ENCODE data around the gene PCCA. TPM values are rescaled to one million over a fixed set of nuclear protein-coding genes. Genes with fewer than 3 reads are reported as not detected.
A peak's percentile ranks its signal among the peaks of the same experiment; 100 is the strongest.
"Not testable (repeated sequence)": the region's sequence is repeated elsewhere in the genome, so short reads cannot be mapped to it uniquely, and the experiment has no call there.

The PCCA gene, protein sequence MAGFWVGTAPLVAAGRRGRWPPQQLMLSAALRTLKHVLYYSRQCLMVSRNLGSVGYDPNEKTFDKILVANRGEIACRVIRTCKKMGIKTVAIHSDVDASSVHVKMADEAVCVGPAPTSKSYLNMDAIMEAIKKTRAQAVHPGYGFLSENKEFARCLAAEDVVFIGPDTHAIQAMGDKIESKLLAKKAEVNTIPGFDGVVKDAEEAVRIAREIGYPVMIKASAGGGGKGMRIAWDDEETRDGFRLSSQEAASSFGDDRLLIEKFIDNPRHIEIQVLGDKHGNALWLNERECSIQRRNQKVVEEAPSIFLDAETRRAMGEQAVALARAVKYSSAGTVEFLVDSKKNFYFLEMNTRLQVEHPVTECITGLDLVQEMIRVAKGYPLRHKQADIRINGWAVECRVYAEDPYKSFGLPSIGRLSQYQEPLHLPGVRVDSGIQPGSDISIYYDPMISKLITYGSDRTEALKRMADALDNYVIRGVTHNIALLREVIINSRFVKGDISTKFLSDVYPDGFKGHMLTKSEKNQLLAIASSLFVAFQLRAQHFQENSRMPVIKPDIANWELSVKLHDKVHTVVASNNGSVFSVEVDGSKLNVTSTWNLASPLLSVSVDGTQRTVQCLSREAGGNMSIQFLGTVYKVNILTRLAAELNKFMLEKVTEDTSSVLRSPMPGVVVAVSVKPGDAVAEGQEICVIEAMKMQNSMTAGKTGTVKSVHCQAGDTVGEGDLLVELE
- 200 TPM for total RNA-seq

DNA sequence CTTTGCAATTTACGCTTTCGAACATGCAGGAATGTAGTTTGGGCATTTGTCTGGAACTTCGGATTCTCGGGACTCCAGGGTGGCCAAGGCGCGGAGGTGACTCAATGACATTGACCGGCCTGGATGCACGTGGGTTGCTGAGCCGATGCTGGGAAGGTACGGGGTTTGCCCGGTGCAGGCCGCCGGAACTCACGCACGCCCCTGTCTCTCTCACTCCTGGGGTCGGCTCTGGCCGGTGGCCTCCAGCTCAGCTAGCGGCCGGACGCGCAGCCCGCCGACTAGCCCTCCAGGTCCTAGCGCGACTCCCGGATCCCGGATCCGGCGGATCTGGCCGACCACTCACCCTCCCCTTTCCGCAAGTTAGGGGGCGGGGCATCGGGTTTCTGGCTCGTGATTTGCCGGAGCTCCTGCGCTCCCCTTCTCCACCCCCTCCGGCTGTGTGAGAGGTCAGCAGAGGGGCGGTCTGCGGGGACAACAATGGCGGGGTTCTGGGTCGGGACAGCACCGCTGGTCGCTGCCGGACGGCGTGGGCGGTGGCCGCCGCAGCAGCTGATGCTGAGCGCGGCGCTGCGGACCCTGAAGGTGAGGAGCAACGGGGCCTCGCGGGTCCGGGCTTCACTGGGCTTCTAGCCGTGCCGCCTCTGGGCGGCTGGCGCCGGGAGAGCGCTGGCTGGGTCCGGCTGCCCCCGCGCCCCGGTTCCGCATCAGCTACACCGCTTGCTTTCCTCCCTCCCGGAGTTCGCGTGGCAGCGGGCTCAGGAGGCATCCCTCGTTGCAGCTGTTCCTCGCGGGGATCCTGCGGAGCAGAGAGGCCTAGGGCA lies at the start of gene PCCA:
Gene PCCA (plus strand): TSS at position 450 of the 821 bp plus-strand sequence. CDS start 28 bp downstream, at position 478.
- peak; percentile 93 for DNase-seq

DNA sequence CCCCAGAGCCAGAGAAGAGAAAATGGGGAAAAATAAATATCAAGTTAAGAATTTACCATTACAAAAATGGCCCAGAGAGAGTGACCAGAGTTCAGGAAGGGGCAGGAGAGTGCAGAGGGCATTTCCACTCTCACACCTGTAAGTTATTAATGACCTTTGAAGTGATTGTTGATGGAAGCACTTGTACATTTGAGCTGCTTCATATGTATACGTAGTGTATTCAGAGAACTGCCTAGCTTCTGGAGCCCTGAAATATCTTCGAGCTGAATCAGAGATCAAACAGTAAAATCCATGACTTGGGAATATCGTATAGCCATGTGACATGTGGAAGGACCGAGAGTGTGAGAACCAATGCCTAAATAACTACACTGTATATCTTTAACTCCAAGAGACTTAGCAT lies 49.2 kb upstream of the PCCA start:
- no peak for DNase-seq

DNA sequence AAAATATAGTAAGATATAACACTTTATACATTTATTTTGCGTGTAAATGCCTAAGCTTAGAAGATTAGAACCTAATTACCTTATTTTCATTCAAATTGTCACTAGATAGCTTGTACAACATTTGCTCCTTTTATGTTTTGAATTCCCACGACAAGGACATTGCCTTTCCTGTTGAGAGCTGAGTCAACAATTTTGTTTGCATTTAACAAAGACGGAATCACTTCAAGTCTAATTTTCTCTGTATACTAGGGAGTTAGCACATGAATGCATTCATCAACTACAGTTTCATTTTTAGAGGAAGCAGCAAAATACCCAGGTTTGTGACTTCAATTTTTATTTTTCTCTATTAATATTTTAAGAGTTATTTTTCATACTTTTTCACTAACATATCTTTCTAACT lies 48.7 kb upstream of the PCCA start:
- DNase-seq: no peak

DNA sequence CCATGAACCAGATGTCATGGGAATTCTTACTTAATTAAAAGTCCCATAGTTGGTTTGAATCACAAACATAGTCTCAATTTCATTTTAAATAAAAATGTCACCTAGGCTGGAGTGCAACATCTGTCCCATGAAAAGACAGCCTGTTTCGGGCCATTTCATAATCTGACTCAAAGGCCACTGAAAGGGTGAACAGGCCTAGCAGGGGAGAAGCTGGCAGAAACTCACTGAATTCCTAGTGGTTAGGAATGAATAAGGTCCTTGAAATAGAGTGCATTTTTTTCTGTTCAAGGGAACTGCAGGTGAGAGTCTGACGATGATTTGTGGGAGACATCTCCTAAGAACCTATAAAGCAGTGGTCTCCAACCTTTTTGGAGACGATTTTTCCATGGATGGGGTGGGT lies 44.0 kb upstream of the PCCA start:
- DNase-seq: no peak

DNA sequence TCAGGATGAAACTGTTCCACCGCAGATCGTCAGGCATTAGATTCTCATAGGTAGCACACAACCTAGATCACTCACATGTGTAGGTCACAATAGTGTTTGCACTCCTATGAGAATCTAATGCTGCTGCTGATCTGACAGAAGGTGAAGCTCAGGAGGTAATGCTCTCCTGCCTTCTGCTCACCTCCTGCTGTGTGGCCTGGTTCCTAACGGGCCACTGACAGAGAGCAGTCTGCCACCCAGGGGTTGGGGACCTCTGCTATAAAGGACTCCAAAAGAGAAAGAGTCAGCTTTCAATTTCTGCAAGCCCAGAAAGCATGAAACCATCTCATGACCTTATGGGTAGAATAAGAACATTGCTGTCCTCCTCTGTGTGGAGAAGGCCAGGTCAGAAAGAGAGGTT lies 43.5 kb upstream of the PCCA start:
- DNase-seq: no peak

DNA sequence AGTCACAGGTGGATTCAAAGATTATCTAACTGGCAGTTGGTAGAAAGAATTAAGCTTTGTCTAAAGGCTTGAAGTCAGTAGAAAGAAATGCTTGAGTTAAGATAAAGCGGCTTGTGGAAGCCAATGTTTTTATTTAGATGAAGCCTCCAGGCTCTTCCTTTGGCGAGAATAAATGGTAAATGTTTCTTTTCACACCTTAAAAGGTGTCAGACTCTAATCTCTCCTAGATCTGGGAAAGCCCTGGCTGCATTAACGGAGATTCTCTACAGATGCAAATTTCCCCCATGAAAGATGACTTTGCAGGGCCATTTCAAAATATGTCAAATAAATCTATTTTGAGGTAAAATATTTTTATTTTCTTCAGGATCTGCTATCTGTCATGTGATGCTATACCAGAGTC lies 37.8 kb upstream of the PCCA start:
- no peak for DNase-seq

DNA sequence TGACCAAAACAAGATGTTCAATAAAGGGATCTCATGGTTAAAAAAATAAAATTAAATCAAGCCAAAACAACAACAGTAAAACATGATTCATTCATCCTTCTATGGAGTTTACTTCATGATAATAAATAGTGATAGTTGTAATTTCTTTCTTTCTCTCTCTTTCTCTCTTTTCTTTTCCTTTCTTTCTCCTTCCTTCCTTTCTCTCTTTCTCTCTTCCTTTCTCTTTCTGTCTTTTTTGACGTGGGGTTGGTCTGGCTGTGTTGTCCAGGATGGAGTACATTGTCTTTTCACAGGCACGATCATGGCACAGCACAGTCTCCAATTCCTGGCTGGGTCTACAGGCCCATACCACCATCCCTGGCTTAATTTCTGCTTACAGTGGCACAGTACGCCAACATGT lies 29.1 kb upstream of the PCCA start:
- no peak for DNase-seq

DNA sequence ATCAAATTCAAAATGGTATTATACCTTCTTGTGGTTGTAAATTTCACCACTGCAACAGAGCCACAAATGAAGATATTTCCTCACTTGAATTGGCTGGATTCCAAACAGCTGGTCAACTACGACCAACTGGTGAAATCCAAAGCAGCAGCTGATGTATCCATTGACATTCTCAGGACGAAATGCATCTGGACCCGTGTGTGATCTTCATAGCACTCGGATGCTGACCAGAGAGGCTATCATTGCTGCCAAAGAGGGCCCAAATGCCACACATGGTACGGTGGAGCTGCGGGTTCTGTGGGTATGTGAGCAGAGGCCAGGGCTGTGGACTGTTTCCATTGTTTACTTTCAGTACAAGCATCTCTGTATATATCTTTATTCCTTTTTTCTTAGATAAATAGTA lies 25.6 kb upstream of the PCCA start:
- DNase-seq: no peak

DNA sequence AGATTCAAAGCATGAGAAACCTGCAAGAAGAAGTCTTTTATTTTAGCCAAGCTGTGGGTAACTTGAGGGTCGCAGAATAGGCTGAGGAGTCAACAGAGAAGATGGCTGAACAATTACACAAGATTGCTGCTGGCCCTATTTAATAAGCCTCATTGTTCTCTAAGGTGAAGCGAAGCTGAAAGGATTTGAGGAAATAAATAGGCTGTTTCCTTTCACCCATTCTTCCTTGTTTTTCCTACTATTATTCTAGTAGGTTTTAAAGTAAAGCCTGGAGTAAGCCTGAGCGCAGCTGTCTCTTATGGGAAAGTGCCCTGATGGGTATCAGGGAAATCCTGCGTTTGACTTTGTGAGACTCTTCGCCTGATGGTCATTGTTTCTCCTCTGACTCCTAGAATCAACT lies 25.0 kb upstream of the PCCA start:
- no peak for DNase-seq

DNA sequence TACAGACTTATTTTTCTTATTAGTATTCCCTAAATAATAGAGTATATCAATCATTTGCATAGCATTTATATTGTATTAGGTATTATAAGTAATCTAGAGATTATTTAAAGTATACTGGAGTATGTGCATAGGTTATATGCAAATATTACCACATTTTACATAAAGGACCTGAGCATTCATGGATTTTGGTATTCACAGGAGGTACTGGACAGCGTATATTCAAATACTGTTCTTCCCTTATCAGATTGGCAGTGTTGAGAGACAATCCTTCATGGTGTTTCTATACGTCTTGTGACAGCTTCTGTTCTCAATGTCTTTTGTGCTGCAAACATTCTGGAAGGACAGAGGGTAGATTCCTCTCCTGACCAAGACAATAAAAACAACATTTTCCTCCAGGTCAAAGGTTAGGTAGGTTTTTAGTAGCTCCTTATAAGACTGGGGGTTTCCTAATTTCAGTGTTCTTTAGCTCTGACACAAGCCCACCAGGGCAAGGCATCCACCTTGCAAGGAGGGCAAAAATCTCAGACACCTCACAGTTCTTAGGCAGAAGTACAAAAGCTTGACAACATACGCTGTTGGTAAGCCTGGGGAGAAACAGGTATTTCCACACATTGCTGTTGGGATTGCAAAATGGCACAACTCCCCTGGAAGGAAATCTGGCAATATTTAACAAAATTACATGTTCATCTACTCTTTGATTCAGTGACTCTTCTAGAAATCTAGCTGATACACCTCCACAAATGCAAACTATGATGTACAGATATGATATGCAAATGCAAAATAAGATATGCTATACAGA lies 20.6 kb upstream of the PCCA start:
- DNase-seq: no peak

DNA sequence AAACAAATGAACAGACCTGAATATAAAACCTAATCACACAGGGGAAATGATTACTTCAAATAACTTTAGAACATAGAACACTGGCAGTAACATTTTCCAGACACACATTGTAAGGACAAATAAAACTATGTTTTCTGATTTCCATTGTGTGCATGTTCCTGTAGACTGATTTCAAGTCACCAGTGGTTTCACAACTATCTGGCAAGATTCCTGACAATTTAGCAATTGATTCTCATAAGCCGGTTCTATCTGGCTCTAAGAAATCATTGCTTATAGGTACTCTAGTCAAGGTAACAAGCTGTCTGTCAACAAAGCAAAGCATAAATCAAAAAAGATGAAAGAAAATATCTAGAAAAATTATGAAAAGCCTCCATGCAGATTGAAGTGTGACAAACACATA lies 19.6 kb upstream of the PCCA start:
- no peak for DNase-seq

DNA sequence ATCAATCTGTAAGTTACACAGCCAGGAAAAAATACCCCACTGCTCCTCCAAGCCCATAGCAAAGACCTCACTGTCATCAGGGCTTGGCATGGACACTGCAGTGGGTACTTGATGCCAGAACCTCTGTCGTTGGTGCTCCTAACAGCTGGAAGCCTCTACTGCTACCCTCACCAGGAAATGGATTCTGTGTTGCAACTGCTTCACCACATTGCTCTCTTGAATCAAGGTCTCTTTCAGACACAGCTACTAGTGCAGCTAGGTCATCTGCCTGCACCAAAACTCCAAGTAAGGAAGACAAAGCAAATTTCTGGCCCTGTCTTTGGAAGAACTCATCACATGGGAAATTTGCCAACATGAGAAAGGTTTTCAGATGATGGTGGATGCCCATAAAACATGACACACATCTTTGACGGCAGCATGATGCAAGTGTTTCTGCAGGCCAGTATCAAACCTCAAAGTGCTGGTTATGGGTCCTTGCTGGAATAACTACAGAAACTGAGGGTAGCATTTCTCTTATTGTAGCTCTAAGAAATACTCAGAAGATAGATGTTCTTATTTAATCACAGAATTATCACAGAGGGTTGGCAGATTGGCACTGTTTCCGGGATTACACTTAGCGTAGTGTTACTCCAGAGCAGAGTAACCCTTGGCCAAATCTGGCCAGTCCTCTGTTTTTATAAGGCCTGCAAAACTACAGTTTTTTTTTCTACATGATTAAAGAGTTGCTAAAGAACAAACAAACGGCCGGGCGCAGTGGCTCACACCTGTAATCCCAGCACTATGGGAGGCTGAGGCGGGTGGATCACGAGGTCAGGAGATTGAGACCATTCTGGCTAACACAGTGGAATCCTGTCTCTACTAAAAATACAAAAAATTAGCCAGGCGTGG lies 12.9 kb upstream of the PCCA start:
- DNase-seq: no peak

DNA sequence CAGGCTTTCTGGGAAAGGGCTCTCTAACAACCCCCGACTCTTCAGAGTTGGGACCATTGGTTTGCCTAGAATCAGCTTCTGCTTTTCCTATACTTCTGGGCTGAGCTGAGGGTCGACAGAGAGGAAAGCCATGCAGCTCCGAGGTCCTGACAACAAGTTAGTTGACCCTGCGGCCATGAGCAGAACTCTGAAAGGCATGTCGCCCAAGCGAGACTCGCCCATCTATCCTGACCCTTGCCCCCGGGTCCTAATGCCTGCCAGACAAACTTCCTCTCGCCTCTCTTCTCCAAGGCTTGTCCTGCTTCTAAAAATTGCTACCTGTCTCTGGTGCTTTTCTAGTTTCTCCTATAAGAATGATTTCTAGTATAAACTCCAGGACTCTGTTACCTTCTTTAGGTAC lies 9.9 kb upstream of the PCCA start:
- not testable (repeated sequence) for DNase-seq

DNA sequence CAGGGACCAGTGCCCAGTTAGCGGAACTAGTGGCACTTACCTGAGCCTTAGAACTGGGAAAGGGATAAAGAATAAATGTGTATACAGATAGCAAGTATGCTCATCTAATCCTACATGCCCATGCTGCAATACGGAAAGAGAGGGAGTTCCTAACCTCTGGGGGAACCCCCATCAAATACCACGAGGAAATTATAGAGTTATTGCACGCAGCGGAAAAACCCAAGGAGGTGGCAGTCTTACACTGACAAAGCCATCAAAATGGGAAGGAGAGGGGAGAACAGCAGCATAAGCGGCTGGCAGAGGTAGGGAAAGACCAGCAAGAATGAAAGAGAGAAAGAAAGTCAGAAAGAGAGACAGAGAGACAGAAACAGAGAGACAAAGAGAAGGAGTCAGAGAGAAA lies 5.5 kb upstream of the PCCA start:
- not testable (repeated sequence) for DNase-seq

DNA sequence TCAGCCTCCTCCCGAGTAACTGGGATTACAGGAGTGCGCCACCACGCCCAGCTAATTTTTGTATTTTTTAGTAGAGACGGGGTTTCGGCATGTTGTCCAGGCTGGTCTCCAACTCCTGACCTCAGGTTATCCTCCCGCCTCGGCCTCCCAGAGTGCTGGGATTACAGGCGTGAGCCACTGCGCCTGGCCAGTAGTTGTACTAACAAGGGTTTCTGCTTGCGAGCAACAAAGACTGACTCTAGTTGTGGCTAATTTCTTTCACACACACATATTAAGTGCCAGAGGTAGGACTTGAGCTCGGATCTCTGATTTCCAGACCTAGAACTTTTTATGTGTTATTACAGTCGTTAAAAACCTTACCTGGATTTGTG lies 635 bp upstream of the PCCA start:
- DNase-seq: no peak

DNA sequence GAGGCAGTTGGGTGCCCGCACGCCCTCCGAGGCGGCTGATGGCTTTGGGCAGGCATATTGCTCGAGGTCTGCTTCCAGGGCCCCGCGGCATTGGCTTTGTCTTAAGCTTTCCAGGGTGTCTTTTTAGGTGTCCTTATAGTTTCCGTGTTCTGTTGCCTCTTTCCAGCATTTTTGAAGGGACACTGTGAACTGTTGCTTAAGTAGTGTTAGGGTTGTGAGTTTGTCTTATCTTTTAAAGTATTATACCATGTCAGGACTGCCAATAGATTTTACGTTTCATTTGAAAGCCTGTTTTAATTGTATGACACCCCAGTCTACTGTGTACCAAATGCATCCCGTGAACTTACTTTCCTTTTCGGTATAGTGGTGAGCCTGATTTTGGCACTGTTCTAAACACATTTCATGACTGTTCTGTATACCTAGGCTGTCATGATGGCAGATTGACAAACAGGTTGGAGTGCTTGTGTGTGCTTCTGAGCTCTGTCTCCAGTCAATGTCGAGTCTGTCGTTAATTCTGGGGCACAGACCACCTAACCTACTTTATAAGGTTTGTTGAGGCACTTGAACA lies 656 bp downstream of the PCCA start:
- peak; percentile 20 for DNase-seq

DNA sequence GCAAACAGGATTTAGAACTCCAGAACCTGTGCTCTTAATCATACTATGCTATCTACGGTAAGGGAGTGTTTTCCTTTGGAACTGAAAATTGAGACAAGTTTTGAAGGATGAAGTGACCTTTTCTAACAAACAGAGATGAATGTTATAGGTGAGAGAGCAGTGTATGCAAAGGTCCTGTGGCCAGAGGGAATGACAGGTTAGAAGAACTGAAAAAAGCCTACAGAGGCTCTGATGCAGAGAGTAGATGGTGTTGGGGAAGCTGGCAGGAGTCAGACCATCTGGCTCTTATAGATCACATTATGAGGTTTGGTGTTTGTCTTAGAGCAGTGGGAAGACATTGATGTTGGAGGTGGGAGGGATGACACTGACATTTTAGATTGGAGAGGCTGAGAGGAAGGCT lies 2.0 kb downstream of the PCCA start:
- DNase-seq: no peak

DNA sequence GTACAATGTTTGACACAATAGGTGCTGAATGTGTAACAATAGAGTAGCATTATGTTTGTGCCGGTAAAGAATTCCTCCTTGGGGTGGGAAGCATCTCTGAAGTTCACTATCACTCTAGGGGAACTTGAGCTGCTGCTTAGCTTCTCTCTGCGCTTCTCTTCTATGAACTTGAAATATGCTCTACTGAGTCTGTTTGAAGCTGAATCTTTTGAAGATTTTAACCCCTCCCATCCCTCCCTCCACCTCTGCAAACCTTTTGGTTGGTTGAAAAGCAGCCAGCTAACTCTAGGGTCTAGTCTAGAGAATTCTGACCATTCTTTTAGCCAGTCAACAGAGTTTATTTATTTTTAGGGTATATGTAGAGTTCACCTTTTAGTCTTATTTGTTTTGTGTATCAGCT lies 2.5 kb downstream of the PCCA start:
- no peak for DNase-seq

DNA sequence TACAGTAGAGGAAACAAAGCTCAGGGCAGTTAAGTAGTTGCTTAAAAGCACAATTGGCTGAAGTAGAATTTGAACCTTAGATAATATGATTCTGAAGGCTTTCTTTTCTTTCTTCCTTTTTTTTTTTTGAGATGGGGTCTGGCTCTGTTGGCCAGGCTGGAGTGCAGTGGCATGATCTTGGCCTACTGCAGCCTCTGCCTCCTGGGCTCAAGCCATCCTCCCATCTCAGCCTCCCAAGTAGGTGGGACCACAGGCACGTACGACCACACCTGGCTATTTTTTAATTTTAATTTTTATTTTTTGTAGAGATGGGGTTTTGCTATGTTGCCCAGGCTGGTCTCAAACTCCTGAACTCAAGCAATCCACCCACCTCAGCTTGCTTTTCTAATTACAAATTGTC lies 3.4 kb downstream of the PCCA start:
- DNase-seq: not testable (repeated sequence)

DNA sequence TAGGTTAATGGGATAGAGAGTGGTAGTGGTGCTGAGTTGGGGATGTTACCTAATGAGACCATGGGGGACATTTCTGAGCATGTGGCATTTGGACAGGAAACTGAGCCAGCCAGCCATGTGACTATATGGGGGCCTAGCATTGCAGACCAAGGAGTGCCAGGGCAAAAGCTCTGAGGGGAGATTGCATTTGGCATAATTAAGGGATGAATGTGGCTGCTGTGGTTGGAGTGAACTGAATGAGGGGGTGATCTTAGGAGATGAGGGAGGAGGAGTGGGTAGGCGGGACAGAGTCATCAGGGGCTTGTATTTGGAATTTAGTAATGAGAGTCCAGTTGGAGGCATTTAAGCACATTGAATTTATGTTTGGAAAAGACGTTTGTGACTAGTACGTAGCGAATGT lies 6.6 kb downstream of the PCCA start:
- DNase-seq: no peak

DNA sequence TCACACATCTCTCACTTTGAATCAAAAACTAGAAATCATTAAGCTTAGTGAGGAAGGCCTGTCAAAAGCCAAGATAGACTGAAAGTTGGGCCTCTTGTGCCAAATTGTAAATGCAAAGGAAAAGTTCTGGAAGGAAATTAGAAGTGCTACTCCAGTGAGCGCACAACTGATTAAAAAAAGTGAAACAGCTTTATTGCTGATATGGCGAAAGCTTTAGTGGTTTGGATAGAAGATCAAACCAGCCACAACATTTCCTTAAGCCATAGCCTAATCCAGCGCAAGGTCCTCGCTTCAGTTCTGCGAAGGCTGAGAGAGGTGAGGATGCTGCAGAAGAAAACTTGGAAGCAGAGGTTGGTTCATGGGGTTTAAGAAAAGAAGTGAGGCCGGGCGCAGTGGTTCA lies 7.6 kb downstream of the PCCA start:
- DNase-seq: no peak
